GM21526 (cell line): Measurements from ENCODE around the gene ZNF835.
"Not testable (repeated sequence)": the region's sequence is repeated elsewhere in the genome, so short reads cannot be mapped to it uniquely, and the experiment has no call there.

Experiments used
- ATAC-seq: cut with Tn5 transposase; IDR thresholded peaks from one replicate; pipeline ENCODE4 v1.9.1; 2021; ENCODE audit warnings: moderate library complexity; ENCODE audit not compliant: unreplicated experiment, low FRiP score

The ZNF835 gene

GRCh38 chr19:56671613-56671994 lies at the start of gene ZNF835:
Gene ZNF835 (minus strand): TSS chr19:56671757. CDS start chr19:56665198, 6,559 bp downstream.
- no peak for ATAC-seq

DNA sequence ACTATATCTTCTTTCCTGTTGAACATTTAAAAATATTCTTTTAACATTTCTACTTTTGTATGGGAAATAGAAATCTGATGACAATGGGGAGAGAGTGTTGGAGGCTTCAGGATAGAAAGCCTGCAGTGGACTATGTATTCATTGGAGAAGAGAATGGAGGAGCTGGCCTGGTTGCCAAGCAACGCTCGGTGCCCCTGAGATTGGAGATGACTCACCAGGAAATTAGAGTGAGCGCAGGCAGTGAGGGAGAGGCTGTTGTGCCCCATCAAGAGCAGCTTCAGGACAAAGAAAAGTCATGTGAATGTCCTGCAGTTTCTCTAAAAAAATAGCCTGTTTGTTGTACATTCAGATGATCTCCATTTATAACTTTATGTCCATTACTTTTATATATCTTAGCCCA lies 48.7 kb upstream of the ZNF835 start:
- ATAC-seq = no peak

- ATAC-seq = no peak
These were observed 46.7 kb upstream of the ZNF835 start for GRCh38 chr19:56718231-56718630.

DNA sequence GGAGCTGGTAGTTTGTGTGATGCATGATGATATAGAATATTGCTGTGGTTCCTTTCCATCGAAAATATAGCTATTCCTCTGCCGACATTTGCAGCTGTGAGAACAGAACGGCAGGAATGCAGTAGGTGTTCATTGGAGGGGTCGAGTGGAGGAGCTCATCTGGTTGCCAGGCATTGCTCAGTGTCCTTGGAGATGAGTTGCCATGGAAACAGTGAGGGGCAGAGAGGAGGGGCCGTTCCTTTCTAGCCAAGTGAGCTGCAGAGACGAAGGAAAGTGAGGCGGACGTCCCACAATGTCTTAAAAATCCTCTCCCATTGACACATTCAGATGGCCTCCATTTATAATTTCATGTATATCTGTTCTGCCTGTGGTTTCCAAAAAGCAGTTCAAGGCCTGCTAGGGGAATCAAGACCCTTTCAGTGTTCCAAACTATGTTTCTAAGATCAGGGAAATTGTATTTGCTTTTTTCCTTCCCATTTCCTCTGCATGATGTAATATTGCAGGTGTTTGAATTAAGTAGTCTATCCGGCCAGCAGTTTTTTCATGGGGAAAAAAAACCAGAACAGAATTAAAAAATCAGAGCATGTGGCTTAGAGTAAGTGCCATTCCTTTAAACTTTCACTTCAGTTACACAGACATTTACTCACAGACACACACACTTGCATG lies 41.2 kb upstream of the ZNF835 start:
- no peak for ATAC-seq

DNA sequence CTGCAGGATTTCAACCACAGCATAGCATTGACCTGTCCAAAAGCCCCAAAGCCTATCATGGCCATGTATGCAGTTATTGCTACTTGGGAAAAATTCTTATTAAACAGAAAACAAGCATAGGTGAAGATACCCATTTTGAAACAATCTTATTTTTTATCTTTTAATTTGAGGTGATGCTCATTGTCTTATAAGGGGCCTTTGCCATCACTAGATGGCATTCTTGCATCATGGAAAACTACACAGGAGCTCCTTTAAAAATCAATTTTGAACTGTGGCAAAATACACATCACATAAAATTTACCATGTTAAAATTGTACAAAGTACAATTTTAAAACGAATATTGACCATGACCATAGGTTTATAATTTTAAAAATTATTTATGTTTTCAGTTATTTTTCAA lies 38.9 kb upstream of the ZNF835 start:
- no peak for ATAC-seq

- ATAC-seq = no peak
These were observed 36.3 kb upstream of the ZNF835 start for GRCh38 chr19:56707821-56708220.

DNA sequence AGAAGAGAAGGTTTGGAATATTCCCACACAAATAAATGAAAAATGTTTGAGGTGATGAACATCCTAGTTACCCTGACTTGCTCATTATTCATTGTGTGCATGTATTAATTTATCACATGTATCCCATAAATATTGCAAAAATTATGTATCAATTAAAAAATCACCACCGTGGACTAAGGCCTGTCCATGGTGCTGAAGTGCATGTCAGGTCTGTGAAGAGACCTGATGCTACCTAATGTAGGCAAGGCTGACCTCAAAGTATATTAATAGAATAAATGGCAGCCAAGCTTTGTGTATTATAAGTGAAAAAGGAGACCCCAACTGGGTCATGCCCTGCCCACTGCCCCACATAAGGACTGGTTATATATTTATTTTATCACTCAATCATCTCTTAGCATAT lies 34.4 kb upstream of the ZNF835 start:
- ATAC-seq = no peak

DNA sequence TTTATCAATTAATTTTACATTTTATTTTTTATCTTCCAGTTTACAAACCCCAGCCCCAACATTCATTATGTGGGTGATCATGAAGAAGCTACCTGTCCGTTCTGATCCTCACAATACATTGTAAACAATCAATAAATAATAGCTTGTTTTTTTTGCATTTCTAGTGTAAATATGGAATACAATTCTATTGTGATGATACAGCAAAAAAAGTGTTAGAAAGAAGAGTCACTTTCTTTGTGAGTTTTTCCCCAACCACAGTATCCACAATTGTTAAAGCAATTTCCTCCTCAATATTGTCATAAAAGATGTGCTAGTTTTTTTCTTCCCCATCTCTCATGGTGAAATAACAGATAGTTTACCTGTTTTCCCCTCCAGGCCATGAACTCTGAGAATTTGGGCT lies 30.3 kb upstream of the ZNF835 start:
- no peak for ATAC-seq

DNA sequence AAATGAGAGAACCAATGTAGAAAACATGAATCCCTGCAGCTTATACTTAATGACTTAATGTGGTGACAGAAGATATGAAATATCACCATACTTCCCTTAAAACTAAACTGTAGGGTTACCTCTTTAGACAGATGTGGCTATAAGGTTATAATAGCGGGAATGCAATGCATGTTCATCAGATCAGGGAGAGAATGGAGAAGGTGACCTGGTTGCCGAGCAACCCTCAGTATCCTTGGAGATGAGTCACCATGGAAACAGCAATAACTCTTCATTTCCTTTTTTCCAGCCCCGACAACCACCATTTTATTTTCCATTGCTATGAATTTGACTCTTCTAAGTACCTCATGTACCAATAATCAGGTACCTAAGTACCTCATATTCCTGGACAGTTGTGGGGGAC lies 28.0 kb upstream of the ZNF835 start:
- no peak for ATAC-seq

DNA sequence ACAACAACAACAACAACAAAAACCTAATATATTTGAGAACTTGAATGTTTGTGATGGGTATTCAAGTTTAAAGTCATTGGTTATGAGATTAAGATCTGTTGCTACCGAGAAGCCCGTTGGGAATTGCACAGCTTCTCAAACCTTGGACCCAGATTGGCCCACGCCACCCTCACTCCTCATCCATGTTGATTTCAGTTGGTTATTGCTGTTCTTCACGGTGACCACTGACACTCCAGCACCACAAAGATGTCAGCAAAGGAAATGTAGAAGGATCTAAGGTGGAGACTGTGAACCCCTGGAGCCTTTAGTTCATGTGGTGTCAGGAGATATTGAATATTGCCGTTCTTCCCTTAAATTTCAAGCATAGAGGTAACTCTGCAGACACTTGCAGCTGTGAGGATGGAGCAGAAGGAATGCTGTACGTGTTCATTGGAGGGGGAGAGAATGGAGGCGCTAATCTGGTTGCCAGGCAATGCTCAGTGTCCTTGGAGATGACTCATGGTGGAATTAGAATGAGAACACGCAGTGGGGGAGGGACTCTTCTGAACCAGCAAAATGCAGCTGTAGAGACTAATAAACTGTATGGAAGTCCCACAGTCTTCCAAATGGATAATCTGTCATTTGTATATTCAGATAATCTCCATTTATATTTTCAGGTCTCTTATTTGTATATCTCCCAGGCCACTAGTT lies 20.8 kb upstream of the ZNF835 start:
- no peak for ATAC-seq

DNA sequence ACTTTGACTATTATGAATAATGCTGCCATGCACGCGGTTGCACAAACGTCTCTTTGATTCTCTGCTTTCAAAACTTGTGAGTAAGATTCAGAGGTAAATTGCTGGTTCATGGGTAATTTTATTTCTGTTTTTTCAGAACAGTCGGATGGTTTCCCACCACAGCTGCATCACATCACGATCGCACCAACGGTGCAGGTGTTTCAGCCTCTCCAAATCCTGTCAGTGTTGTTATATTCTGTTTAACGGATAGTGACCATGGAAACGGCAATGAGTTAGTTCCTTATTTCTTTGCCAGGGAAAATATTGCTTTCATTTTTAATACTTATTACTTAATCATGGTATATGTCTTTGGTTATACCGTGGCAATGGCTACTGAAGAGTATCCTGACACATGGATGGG lies 19.1 kb upstream of the ZNF835 start:
- ATAC-seq = no peak

GRCh38 chr19:56689198-56689597 lies 17.6 kb upstream of the ZNF835 start:
- ATAC-seq = no peak

- no peak for ATAC-seq
These were observed 15.5 kb upstream of the ZNF835 start for GRCh38 chr19:56687031-56687430.

DNA sequence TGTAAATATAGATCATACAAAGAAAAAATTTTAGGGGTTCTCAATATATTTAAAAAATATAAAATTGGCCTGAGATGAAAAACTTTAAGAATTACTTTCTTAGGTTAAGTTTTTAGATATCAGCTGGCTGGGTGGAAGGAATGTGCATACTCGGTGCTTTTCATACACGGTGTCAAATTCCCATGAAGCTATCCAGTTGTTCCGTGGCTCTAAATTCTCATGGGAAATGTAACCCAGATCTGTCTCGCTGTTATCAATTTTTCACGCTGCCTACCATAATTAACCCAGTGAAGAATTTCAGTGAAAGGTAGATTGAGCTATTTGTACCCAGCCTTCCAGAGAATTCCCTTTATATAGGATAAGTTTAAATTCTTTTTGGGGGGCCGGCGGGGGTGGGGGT lies 11.6 kb upstream of the ZNF835 start:
- ATAC-seq = no peak

- no peak for ATAC-seq
These were observed 10.1 kb upstream of the ZNF835 start for GRCh38 chr19:56681702-56682101.

- ATAC-seq = no peak
These were observed 6.6 kb upstream of the ZNF835 start for GRCh38 chr19:56678205-56678604.

DNA sequence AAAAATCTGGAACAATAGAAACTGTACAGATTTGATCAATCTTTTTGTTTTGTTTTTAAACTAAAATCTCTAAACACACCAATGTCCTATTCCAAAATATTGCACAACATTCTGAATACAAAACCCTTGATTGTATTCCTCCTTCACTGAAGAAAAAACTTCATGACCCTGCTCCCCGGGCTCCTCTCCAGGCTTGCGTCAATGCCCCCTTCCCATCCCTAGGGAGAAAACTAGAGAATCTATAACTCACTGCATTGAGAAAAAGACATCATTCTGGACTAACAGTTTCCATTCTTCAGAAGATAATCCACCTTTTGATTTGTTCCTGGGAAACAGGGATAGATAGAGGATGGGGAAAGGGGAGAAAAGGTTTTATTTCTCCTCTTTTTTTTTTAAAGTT lies 1.1 kb upstream of the ZNF835 start:
- ATAC-seq = not testable (repeated sequence)

GRCh38 chr19:56670961-56671612 lies 470 bp downstream of the ZNF835 start:
- ATAC-seq = no peak

DNA sequence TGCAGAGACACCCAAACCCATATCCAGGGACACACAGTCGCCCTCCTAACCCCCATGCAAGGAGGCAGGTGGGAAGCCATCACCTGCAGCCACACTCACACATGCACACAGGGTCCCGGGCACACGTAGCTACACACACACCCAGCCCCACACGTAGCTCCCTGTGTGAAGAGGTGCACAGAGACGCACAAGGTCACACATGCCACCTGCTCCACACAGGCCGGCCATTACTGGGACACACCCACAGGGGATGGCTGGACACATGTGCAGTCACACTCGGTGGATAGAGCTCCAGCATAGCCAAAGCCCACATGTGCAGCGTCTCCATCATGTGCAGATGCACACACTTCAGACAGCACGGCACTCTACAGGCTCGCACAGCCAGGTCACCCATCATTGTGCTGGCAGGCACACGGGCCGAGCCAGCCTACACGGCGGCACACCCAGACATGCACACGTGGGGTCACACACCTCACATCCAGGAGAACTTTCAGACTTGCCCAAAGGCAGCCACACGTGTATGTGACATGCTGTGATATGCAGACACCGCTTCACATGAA lies 1.1 kb downstream of the ZNF835 start:
- no peak for ATAC-seq

DNA sequence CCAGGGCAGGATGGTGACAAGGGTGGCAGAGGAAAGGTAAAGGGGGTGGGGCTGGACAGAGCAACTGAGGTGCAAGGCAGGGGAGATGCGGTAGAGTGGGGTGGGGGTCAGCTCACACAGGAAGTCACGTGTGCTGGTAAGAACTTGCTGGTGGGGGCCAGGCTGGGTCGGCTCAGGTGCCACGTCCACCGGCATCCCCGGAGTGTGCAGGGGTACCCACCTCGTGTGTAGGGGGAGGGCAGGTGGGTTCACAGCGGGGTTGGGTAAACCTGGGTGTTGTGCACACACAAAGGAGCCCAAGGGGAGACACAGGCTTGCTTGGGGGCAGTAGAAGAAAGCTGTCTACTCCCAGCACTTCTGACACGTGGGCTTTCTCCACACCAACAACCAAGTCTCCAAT lies 2.9 kb downstream of the ZNF835 start:
- no peak for ATAC-seq

- ATAC-seq = no peak
These were observed 4.2 kb downstream of the ZNF835 start for GRCh38 chr19:56667311-56667870.
